NCI-H345 treated with DMSO at 0.1 percent for 48 hours (cell line): ENCODE data around the gene DNALI1.

ENCODE experiments used
- DNase-seq: peaks from one replicate; lab custom pipeline; 2025; ENCODE audit not compliant: unreplicated experiment; lab: John Stamatoyannopoulos, UW

DNALI1 gene

GRCh38 chr1:37601441-37601840 lies 44.7 kb downstream of the DNALI1 start:
- DNase-seq = no peak

- DNase-seq = peak; percentile 35
Observed at GRCh38 chr1:37602750-37603694, 46.3 kb downstream of the DNALI1 start.

- DNase-seq = no peak
Observed at GRCh38 chr1:37605061-37605650, 48.4 kb downstream of the DNALI1 start.

- DNase-seq = no peak
Observed at GRCh38 chr1:37605806-37606474, 49.2 kb downstream of the DNALI1 start.

- DNase-seq = no peak
Observed at GRCh38 chr1:37606481-37607263, 49.9 kb downstream of the DNALI1 start.

GRCh38 chr1:37609002-37609401 lies 52.3 kb downstream of the DNALI1 start:
- no peak for DNase-seq

GRCh38 chr1:37609994-37610393 lies 53.3 kb downstream of the DNALI1 start:
- no peak for DNase-seq

- no peak for DNase-seq
Observed at GRCh38 chr1:37612186-37612585, 55.4 kb downstream of the DNALI1 start.

- no peak for DNase-seq
Observed at GRCh38 chr1:37614105-37614504, 57.4 kb downstream of the DNALI1 start.

GRCh38 chr1:37616330-37616729 lies 59.6 kb downstream of the DNALI1 start:
- DNase-seq = no peak
